NT2/D1 (cell line): ENCODE measurements around the gene CCDC177.

Source experiments
- SUZ12 ChIP-seq: IDR thresholded peaks from 2 replicates; pipeline ENCODE4 v1.6.1; 2011; ENCODE audit not compliant: insufficient read length, insufficient read depth; ENCODE audit errors: extremely low read depth
- YY1 ChIP-seq: IDR thresholded peaks from 2 replicates; pipeline ENCODE4 v1.6.1; 2011; ENCODE audit not compliant: insufficient read length, insufficient read depth
- ZNF274 ChIP-seq: IDR thresholded peaks from 2 replicates; pipeline ENCODE4 v1.6.1; 2011; ENCODE audit warnings: mild to moderate bottlenecking, low read depth, low read length

GRCh38 chr14:69591317-69591716 lies 16.6 kb upstream of the CCDC177 start:
- TF ChIP-seq YY1, result no peak
- TF ChIP-seq ZNF274, result no peak
- TF ChIP-seq SUZ12, result no peak
